Stimulated activated CD4-positive, alpha-beta T cell treated with anti-CD3 and anti-CD28 coated beads, TNF-alpha, amount 100 ng/mL, for 48 hours (primary cell): ENCODE results near the gene VSIG2.
A peak's percentile ranks its signal among the peaks of the same experiment; 100 is the strongest.

Experiments
- DNase-seq, 3 donors: peaks; one replicate each; pipeline ENCODE4 v3.0.0-alpha.2; 2020; ENCODE audit warnings: low read depth in 3 of 3

Gene VSIG2

GRCh38 chr11:124748481-124749343 lies 3.3 kb downstream of the VSIG2 start:
- no peak for DNase-seq

- DNase-seq, result no peak
These were observed 4.0 kb downstream of the VSIG2 start for GRCh38 chr11:124748100-124748418.

GRCh38 chr11:124747406-124748099 lies 4.5 kb downstream of the VSIG2 start:
- no peak for DNase-seq

GRCh38 chr11:124746621-124747243 lies 5.3 kb downstream of the VSIG2 start:
- peak; percentile 50 to 69 (median 60) for DNase-seq

DNA sequence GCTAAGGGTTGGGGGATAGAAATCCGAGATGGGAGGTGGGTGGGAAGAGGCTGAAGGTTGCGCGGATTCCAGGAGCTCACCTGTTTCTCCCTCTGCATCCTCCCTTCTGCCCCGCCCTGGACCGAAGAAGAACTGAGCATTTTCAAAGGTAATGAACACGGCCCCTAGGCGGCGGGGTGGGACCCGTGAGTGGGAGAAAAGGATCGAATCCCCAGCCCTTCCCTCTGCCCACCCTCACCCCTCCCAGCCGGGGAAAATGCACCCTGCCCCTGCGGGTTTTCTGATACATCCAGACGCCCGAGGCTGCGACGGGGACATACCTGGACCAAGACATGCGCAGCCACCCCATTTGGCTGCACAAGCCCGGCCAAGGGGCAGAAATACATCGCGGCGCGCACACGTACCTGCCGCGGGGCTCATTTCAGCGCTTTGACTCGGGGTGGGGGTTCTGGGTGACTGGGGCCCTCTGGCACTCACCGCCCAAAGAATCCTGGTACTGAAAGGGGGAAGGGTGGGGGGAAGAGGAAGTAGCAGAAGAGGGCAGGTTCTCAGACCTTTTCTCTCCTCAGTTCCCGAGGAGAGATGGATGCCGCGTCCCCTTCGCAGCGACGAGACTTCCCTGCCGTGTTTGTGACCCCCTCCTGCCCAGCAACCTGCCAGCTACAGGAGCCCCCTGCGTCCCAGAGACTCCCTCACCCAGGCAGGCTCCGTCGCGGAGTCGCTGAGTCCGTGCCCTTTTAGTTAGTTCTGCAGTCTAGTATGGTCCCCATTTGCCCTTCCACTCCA lies 6.0 kb downstream of the VSIG2 start:
- DNase-seq, result no peak

DNA sequence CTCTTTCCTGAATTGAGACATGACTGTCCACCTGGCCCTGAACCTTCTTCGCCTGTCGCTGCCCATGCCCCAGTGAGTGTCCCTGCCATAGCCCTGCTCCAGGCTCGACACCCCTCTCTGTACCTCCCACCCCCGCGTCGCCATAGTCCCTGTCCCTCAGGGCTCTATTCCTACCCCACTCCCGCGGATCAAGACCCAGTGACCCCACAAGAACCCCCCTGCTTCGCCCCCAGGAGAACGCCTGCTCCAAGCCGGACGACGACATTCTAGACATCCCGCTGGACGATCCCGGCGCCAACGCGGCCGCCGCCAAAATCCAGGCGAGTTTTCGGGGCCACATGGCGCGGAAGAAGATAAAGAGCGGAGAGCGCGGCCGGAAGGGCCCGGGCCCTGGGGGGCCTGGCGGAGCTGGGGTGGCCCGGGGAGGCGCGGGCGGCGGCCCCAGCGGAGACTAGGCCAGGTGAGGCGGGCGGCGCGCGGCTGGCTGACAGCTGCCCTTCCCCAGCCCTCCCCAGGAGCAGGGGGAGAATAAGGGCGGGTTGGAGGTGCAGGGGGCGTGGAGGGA lies 6.7 kb downstream of the VSIG2 start:
- no peak for DNase-seq

- DNase-seq, result no peak
These were observed 9.0 kb downstream of the VSIG2 start for GRCh38 chr11:124743050-124743449.

DNA sequence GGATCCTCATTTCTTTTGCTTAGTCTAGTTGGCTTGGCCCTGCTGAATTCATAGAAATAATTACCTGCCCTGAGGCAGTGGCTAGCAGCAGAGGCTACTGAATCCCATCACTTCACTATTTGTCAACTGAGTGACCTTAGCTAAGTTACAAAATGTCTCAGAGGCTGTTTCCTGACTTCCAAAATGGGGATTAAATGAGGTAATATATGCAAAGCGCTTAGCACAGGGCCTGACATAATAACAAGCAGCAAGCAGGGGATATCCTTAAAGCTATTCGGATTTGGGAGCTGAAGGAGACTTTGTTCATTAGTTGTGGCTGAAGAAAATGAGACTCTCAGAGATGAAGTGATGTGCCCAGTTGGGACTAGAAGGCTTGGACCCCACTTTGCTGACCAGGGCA lies 9.5 kb downstream of the VSIG2 start:
- DNase-seq, result no peak

- DNase-seq, result peak; percentile 43 to 60 (median 52)
These were observed 11.7 kb downstream of the VSIG2 start for GRCh38 chr11:124740277-124740882.

GRCh38 chr11:124739479-124740276 lies 12.4 kb downstream of the VSIG2 start, which contains the start of gene NRGN:
Gene NRGN (plus strand): TSS chr11:124739942. CDS start chr11:124740085, 143 bp downstream.
- peak; percentile 73 to 86 (median 76) for DNase-seq

GRCh38 chr11:124738713-124739478 lies 13.2 kb downstream of the VSIG2 start:
- no peak for DNase-seq

- DNase-seq, result no peak
These were observed 14.3 kb downstream of the VSIG2 start for GRCh38 chr11:124737638-124738305.

- no peak for DNase-seq
These were observed 15.3 kb downstream of the VSIG2 start for GRCh38 chr11:124736736-124737135.

DNA sequence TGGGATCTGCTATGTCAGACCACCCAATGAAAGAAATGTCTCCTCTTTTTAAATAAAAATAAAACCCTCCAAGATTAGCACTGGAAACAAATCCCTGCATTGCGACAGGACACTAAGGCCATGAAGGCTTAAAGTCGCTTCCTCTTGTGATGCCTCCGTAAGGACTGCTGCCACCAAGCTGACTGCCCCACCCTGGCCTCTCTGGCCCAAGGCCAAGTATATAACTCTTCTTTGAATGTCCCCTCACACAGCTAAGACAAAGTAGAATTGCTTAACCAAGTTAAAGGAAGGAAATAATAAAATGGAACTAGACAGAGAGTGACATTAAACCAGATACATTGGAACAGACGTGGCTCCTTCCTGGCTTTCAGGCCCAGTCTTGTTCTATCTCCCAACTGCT lies 19.8 kb downstream of the VSIG2 start:
- DNase-seq, result no peak

- DNase-seq, result no peak
These were observed 22.5 kb downstream of the VSIG2 start for GRCh38 chr11:124729571-124729970.

DNA sequence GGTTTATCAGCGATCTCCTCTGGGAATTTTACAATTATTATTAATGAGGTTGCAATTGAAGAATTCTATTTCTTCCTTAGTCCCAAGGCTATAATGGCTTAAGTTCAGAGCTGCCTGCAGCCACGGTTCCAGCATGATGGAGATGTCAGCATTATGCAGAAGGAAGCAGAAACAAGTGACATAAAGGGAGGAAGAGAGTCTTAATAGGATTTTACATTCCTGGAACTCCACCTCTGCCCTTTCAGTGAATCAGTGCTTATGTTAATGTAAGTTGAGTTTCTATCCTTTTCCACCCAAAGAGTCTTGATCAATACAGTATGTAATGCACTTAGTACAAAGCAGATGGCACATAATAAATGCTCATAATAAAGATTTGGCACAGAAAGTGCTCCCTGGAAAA lies 23.9 kb downstream of the VSIG2 start:
- DNase-seq, result no peak

DNA sequence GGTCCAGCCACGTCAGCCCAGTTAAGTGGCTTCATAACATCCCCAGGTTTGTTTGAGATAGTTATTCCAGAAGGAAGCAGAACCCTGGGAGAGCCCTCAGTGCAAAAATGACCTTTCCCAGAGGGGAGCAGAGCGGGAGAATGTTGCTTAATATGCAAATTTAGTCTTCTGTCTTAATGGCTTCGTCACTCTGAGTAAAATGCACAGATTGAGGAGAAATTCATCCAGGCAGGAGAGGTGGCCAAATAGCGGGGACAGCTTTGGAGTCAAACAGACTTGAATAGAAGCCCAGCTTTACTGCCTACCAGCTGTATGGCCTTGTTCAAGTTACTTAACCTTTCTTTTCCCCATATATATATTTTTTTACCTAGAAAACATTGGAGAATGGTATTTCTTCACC lies 24.6 kb downstream of the VSIG2 start:
- DNase-seq, result no peak

GRCh38 chr11:124725719-124726105 lies 26.3 kb downstream of the VSIG2 start:
- DNase-seq, result no peak
